ENCODE results near the gene PSMG1.

DNA sequence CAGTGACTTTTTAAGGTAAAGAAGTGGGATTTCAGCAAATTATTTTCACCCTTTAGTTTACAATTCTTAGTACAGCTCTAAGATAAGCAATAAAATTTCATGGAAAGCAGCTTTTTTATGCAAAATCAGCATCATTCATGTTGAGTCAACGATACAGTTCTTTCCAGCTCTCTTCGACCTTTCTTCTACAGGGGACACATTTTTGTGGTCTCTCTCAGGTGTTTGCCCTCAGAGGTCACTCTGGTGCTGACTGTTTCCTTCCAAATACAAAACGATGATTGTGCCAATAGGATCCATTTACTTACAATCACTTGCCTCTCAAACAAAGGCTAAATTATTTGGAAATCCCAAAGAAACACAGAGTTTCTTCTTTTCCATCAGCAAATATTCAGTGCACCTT lies 51.0 kb downstream of the PSMG1 start:
- TF ChIP-seq, protein P1, sequence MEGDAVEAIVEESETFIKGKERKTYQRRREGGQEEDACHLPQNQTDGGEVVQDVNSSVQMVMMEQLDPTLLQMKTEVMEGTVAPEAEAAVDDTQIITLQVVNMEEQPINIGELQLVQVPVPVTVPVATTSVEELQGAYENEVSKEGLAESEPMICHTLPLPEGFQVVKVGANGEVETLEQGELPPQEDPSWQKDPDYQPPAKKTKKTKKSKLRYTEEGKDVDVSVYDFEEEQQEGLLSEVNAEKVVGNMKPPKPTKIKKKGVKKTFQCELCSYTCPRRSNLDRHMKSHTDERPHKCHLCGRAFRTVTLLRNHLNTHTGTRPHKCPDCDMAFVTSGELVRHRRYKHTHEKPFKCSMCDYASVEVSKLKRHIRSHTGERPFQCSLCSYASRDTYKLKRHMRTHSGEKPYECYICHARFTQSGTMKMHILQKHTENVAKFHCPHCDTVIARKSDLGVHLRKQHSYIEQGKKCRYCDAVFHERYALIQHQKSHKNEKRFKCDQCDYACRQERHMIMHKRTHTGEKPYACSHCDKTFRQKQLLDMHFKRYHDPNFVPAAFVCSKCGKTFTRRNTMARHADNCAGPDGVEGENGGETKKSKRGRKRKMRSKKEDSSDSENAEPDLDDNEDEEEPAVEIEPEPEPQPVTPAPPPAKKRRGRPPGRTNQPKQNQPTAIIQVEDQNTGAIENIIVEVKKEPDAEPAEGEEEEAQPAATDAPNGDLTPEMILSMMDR (IDR thresholded peaks at IDR 0.05) = no peak
- TF ChIP-seq POLR2A (IDR thresholded peaks at IDR 0.05) = no peak
- no peak for TF ChIP-seq EP300 (IDR thresholded peaks at IDR 0.05)
